IMR-90 (cell line): ENCODE data around the gene PIK3R4. TPM values are rescaled to one million over a fixed set of nuclear protein-coding genes. Genes with fewer than 3 reads are reported as not detected.

ENCODE experiments used
- ATAC-seq: fragments of 200-7000 bp; cut with Tn5 transposase; 2 replicates; pipeline ENCODE4 v1.9.1; 2020; ENCODE audit warnings: low read depth, mild to moderate bottlenecking, moderate library complexity
- BruUV-seq: library from RNA; stranded (reverse); fragments of 400-500 nt; replicated peaks from 2 replicates; lab custom pipeline; 2021; lab: Mats Ljungman, UMichigan
- CTCF ChIA-PET: fragments of 300-600 bp; formaldehyde crosslinking; extraction: SDS; loops from one replicate; lab custom pipeline; 2021; ENCODE audit warnings: antibody characterized with exemption; lab: Yijun Ruan, JAX
- POLR2A ChIA-PET: fragments of 300-600 bp; sonication (Branson Sonifier 250); formaldehyde crosslinking; loops from one replicate; lab custom pipeline; 2022; ENCODE audit warnings: antibody characterized with exemption; ENCODE audit not compliant: unreplicated experiment; lab: Charles Lee
- DNase-seq: peaks from one replicate; pipeline ENCODE4 v3.0.0; 2013
- H2AFZ ChIP-seq: replicated peaks from 2 replicates; pipeline ENCODE3; 2013; ENCODE audit warnings: low read length, mild to moderate bottlenecking; ENCODE audit not compliant: poor library complexity
- H2AK5ac ChIP-seq: 2 replicates; pipeline ENCODE4 v1.6.1; 2013; ENCODE audit warnings: low read depth, low read length, inconsistent platforms
- H2AK9ac ChIP-seq: replicated peaks from 2 replicates; pipeline ENCODE3; 2013; ENCODE audit warnings: mild to moderate bottlenecking, low read depth, low read length, moderate library complexity; ENCODE audit not compliant: poor library complexity
- H2BK120ac ChIP-seq: 2 replicates; pipeline ENCODE4 v1.6.1; 2013; ENCODE audit warnings: low read depth, low read length, inconsistent platforms
- H2BK15ac ChIP-seq: 3 replicates; pipeline ENCODE4 v1.6.1; 2013; ENCODE audit warnings: low read depth, low read length, inconsistent platforms
- H2BK20ac ChIP-seq: 2 replicates; pipeline ENCODE4 v1.6.1; 2013; ENCODE audit warnings: low read depth, mild to moderate bottlenecking, inconsistent platforms, low read length, moderate library complexity
- H2BK5ac ChIP-seq: 2 replicates; pipeline ENCODE4 v1.6.1; 2013; ENCODE audit warnings: mild to moderate bottlenecking, low read depth, low read length, inconsistent platforms; ENCODE audit not compliant: poor library complexity, severe bottlenecking
- H3K14ac ChIP-seq: replicated peaks from 2 replicates; pipeline ENCODE4 v1.6.1; 2013; ENCODE audit warnings: low read depth, low read length, inconsistent platforms
- H3K18ac ChIP-seq: 2 replicates; pipeline ENCODE4 v1.6.1; 2013; ENCODE audit warnings: low read depth, low read length, control low read depth
- H3K23ac ChIP-seq: 2 replicates; pipeline ENCODE4 v1.6.1; 2013; ENCODE audit warnings: low read depth, low read length, inconsistent platforms
- H3K27ac ChIP-seq: 2 replicates; pipeline ENCODE4 v1.5.1; 2013; ENCODE audit warnings: mild to moderate bottlenecking, control low read depth, low read length; ENCODE audit not compliant: insufficient read depth
- H3K27me3 ChIP-seq: 2 replicates; pipeline ENCODE4 v1.6.1; 2013; ENCODE audit warnings: low read length; ENCODE audit not compliant: control insufficient read depth, insufficient read depth
- H3K36me3 ChIP-seq: 2 replicates; pipeline ENCODE4 v1.6.1; 2013; ENCODE audit warnings: low read length, mixed read lengths; ENCODE audit not compliant: control insufficient read depth, insufficient read depth
- H3K4ac ChIP-seq: 2 replicates; pipeline ENCODE4 v1.6.1; 2013; ENCODE audit warnings: low read depth, low read length, inconsistent platforms
- H3K4me1 ChIP-seq: 2 replicates; pipeline ENCODE4 v1.6.1; 2013; ENCODE audit warnings: low read length, mixed read lengths; ENCODE audit not compliant: control insufficient read depth, insufficient read depth
- H3K4me2 ChIP-seq: 2 replicates; pipeline ENCODE4 v1.6.1; 2013; ENCODE audit warnings: low read depth, mild to moderate bottlenecking, control low read depth, low read length, moderate library complexity
- H3K4me3 ChIP-seq: 2 replicates; pipeline ENCODE4 v1.5.1; 2013; ENCODE audit warnings: low read depth, mild to moderate bottlenecking, control low read depth, low read length, moderate library complexity; ENCODE audit not compliant: insufficient read depth
- H3K56ac ChIP-seq: 2 replicates; pipeline ENCODE4 v1.6.1; 2013; ENCODE audit warnings: low read length, inconsistent platforms; ENCODE audit not compliant: insufficient read depth; ENCODE audit errors: extremely low read depth
- H3K79me1 ChIP-seq, 2 experiments: 2 replicates each; pipeline ENCODE4 v1.6.1; 2013; ENCODE audit warnings: low read length in 2 of 2, inconsistent platforms in 1 of 2, low read depth in 1 of 2
- H3K9ac ChIP-seq: 2 replicates; pipeline ENCODE4 v1.6.1; 2013; ENCODE audit warnings: low read depth, low read length, control low read depth
- H3K9me1 ChIP-seq: 2 replicates; pipeline ENCODE4 v1.6.1; 2013; ENCODE audit warnings: low read length, inconsistent platforms; ENCODE audit not compliant: insufficient read depth
- H3K9me3 ChIP-seq: 2 replicates; pipeline ENCODE4 v1.6.1; 2013; ENCODE audit warnings: low read length; ENCODE audit not compliant: control insufficient read depth, insufficient read depth
- H4K20me1 ChIP-seq: 2 replicates; pipeline ENCODE4 v1.6.1; 2013; ENCODE audit warnings: low read length, inconsistent platforms; ENCODE audit not compliant: insufficient read depth
- H4K5ac ChIP-seq: 2 replicates; pipeline ENCODE4 v1.6.1; 2013; ENCODE audit warnings: mild to moderate bottlenecking, low read depth, low read length, control low read depth
- H4K8ac ChIP-seq, 2 experiments: 2 replicates each; pipeline ENCODE4 v1.6.1; 2013; ENCODE audit warnings: low read depth in 2 of 2, low read length in 2 of 2, control low read depth in 1 of 2, inconsistent platforms in 1 of 2
- H4K91ac ChIP-seq: 2 replicates; pipeline ENCODE4 v1.6.1; 2013; ENCODE audit warnings: low read depth, low read length, inconsistent platforms; ENCODE audit not compliant: insufficient read depth
- CEBPB ChIP-seq: IDR thresholded peaks from 2 replicates; pipeline ENCODE4 v1.6.1; 2012; ENCODE audit warnings: low read depth, low read length, improper control_type of control experiment
- MAFK ChIP-seq: IDR thresholded peaks from 2 replicates; pipeline ENCODE4 v1.6.1; 2012; ENCODE audit warnings: low read depth, low read length, improper control_type of control experiment
- MAZ ChIP-seq: IDR thresholded peaks from 2 replicates; pipeline ENCODE4 v1.6.1; 2012; ENCODE audit warnings: low read depth, mild to moderate bottlenecking, low read length, improper control_type of control experiment, moderate library complexity, borderline replicate concordance
- MXI1 ChIP-seq: IDR thresholded peaks from 2 replicates; pipeline ENCODE4 v1.6.1; 2012; ENCODE audit warnings: low read depth, mild to moderate bottlenecking, low read length, moderate library complexity, borderline replicate concordance
- RAD21 ChIP-seq: IDR thresholded peaks from 2 replicates; pipeline ENCODE4 v1.6.1; 2012; ENCODE audit warnings: low read length, improper control_type of control experiment
- RFX5 ChIP-seq: IDR thresholded peaks from 2 replicates; pipeline ENCODE4 v1.8.0; 2012; ENCODE audit warnings: low read depth, mild to moderate bottlenecking, low read length, moderate library complexity
- SMC3 ChIP-seq: fragments of 150-350 bp; IDR thresholded peaks from 2 replicates; pipeline ENCODE4 v1.6.1; 2016; ENCODE audit warnings: low read depth, mild to moderate bottlenecking, antibody characterized with exemption, low read length, moderate library complexity
- WGBS, 2 experiments: methylation state at CpG; one replicate each; pipeline versions ENCODE4 v1.1.5 to v1.1.7; 2013; ENCODE audit warnings: missing lambda C conversion rate in 2 of 2; ENCODE audit not compliant: insufficient read length in 1 of 2; ENCODE audit errors: extremely low coverage in 2 of 2; 5-methylcytosine and 5-hydroxymethylcytosine counted together
- dilution Hi-C: fragments of 300-500 bp; cut with HindIII; formaldehyde crosslinking; loops from one replicate; pipeline ENCODE4 v1.14.3; 2018; ENCODE audit warnings: low sequenced_read_pairs; ENCODE audit not compliant: unreplicated experiment
- in situ Hi-C: fragments of 300-500 bp; cut with MboI; formaldehyde crosslinking; loops from 3 replicates; pipeline ENCODE4 v1.14.3; 2019; ENCODE audit warnings: low sequenced_read_pairs, inconsistent platforms, mixed read lengths
- intact Hi-C: fragments of 100-400 bp; cut with micrococcal nuclease; formaldehyde crosslinking; loops from 2 replicates; pipeline ENCODE4 v1.10.0; 2022
- polyA plus RNA-seq, 3 experiments: library from polyadenylated mRNA; depleted of rRNA; stranded (reverse); fragments of >200 nt; gene quantifications; 2 replicates each; pipeline ENCODE4 v1.2.3, GENCODE V29; 2012; ENCODE audit warnings: low replicate concordance in 1 of 3
- total RNA-seq: library from RNA; depleted of rRNA; stranded (reverse); fragments of >200 nt; gene quantifications from 2 replicates; pipeline ENCODE4 v1.2.3, GENCODE V29; 2012
- TF ChIP-seq, protein P1 (sequence below): fragments of 150-350 bp; IDR thresholded peaks from 2 replicates; pipeline ENCODE4 v1.6.1; 2017; ENCODE audit warnings: mild to moderate bottlenecking, antibody characterized with exemption, low read length, low read depth
- TF ChIP-seq, protein P2 (sequence below): conservative IDR thresholded peaks from 2 replicates; pipeline ENCODE4 v1.5.1; 2012; ENCODE audit warnings: mild to moderate bottlenecking, low read depth, low read length, improper control_type of control experiment

Gene PIK3R4
- total and polyA plus RNA-seq, 2 of the 4 experiments (the other 2 are of a cell fraction), result 19.7 to 27.2 TPM

DNA sequence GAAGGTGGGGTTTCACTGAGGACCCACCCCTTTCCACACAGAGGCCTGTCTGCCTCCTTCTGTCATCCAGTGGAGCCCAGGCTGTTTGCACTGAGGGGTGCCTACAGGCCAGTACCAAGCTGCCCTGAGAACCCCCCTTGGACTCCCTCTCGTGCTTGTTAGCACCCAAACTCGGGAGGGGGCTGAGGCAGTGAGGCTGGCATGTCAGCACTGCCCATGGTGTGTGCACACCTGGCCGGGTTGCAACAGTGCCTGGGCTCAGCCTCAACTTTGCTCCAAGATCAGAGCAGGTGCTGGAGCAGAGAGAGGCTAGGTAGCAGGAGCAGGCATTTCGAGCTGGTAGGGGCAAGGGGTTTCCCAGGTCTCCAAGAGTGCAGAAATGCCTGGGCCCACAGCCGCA lies 90.0 kb downstream of the PIK3R4 start:
- no peak overlapping the region for H4K91ac ChIP-seq
- no peak overlapping the region for H3K18ac ChIP-seq
- H3K9me3 ChIP-seq, result no peaks in the 10 kb centered on the region
- no peaks in the 10 kb centered on the region for H3K27me3 ChIP-seq
- H2BK15ac ChIP-seq, result no peak overlapping the region
- no peak overlapping the region for H2AK9ac ChIP-seq
- no peak overlapping the region for H4K5ac ChIP-seq
- H2BK5ac ChIP-seq, result no peak overlapping the region
- H3K56ac ChIP-seq, result no peak overlapping the region
- no peaks in the 10 kb centered on the region for H3K36me3 ChIP-seq
- no peak overlapping the region for H2BK120ac ChIP-seq
- dilution Hi-C loops (no loop called here), intact Hi-C loops (no loop called here), in situ Hi-C loops (no loop called here)
- no peak overlapping the region for H2BK20ac ChIP-seq
- no peak overlapping the region for H2AFZ ChIP-seq
- no peak overlapping the region for H3K4ac ChIP-seq
- WGBS, 2 experiments, result no CpG with 5 or more reads among the region's 5 CpGs
- no peak overlapping the region for H3K14ac ChIP-seq
- no peak overlapping the region for H2AK5ac ChIP-seq
- POLR2A ChIA-PET, result no interaction called here
- H3K4me3 ChIP-seq, result no peak overlapping the region
- no peaks in the 10 kb centered on the region for H3K79me1 ChIP-seq
- no peaks in the 10 kb centered on the region for H3K4me1 ChIP-seq
- TF ChIP-seq MXI1 (no peak), MAFK (no peak), MAZ (no peak), RAD21 (no peak), SMC3 (no peak), CEBPB (no peak), RFX5 (no peak)
- TF ChIP-seq, protein P1, sequence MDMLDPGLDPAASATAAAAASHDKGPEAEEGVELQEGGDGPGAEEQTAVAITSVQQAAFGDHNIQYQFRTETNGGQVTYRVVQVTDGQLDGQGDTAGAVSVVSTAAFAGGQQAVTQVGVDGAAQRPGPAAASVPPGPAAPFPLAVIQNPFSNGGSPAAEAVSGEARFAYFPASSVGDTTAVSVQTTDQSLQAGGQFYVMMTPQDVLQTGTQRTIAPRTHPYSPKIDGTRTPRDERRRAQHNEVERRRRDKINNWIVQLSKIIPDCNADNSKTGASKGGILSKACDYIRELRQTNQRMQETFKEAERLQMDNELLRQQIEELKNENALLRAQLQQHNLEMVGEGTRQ, result no peak
- TF ChIP-seq, protein P2, sequence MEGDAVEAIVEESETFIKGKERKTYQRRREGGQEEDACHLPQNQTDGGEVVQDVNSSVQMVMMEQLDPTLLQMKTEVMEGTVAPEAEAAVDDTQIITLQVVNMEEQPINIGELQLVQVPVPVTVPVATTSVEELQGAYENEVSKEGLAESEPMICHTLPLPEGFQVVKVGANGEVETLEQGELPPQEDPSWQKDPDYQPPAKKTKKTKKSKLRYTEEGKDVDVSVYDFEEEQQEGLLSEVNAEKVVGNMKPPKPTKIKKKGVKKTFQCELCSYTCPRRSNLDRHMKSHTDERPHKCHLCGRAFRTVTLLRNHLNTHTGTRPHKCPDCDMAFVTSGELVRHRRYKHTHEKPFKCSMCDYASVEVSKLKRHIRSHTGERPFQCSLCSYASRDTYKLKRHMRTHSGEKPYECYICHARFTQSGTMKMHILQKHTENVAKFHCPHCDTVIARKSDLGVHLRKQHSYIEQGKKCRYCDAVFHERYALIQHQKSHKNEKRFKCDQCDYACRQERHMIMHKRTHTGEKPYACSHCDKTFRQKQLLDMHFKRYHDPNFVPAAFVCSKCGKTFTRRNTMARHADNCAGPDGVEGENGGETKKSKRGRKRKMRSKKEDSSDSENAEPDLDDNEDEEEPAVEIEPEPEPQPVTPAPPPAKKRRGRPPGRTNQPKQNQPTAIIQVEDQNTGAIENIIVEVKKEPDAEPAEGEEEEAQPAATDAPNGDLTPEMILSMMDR, result no peak
- no peak overlapping the region for H3K9ac ChIP-seq
- ATAC-seq (no peak), DNase-seq (no peak)
- no TSS peak for BruUV-seq
- no peak overlapping the region for H4K8ac ChIP-seq
- H4K20me1 ChIP-seq, result no peaks in the 10 kb centered on the region; the same call in 1 of the 2 replicates
- no peak overlapping the region for H3K23ac ChIP-seq
- CTCF ChIA-PET, result no interaction called here
- no peak overlapping the region for H3K27ac ChIP-seq
- no peaks in the 10 kb centered on the region for H3K9me1 ChIP-seq
- H3K4me2 ChIP-seq, result no peak overlapping the region
